Breast epithelium (tissue), 3 donors: ENCODE data around the gene EIF3I.

Experiments used
- POLR2A ChIP-seq: fragments of 450-650 bp; IDR thresholded peaks from one replicate; pipeline ENCODE4 v1.6.1; 2016; ENCODE audit warnings: antibody characterized with exemption, mild to moderate bottlenecking, moderate library complexity
- TF ChIP-seq, protein P1 (sequence below), 3 donors: fragments of 450-650 bp; IDR thresholded peaks; one replicate each; pipeline ENCODE4 v1.5.1; 2016 to 2017; ENCODE audit warnings: antibody characterized with exemption in 3 of 3, mild to moderate bottlenecking in 3 of 3, moderate library complexity in 3 of 3

DNA sequence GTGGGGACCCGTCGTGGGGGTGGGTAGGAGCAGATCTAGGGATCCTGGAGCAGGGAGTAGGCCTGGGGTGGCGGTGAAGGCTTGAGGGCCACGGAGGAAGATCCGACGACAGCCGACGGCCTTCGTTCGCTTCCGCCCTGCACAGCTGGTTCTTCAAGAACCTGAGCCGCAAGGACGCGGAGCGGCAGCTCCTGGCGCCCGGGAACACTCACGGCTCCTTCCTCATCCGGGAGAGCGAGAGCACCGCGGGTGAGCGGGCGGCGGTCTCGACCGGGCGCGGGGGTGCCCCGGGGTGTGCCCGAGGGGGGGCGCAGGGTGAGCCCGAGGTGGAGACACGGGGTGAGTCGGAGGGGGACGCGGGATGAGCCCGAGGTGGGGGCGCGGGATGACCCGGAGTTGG is 53.2 kb downstream of the EIF3I start:
- TF ChIP-seq, protein P1, sequence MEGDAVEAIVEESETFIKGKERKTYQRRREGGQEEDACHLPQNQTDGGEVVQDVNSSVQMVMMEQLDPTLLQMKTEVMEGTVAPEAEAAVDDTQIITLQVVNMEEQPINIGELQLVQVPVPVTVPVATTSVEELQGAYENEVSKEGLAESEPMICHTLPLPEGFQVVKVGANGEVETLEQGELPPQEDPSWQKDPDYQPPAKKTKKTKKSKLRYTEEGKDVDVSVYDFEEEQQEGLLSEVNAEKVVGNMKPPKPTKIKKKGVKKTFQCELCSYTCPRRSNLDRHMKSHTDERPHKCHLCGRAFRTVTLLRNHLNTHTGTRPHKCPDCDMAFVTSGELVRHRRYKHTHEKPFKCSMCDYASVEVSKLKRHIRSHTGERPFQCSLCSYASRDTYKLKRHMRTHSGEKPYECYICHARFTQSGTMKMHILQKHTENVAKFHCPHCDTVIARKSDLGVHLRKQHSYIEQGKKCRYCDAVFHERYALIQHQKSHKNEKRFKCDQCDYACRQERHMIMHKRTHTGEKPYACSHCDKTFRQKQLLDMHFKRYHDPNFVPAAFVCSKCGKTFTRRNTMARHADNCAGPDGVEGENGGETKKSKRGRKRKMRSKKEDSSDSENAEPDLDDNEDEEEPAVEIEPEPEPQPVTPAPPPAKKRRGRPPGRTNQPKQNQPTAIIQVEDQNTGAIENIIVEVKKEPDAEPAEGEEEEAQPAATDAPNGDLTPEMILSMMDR (IDR thresholded peaks at IDR 0.05), result no peak
- TF ChIP-seq POLR2A, result no peak
